Vagina (tissue), 2 donors: ENCODE data around the gene UBE2G2.

ENCODE experiments used
- CTCF ChIP-seq, 3 experiments: fragments of 450-650 bp in 2 of 3; fragments of 200-600 bp in 1 of 3; sonication (generic) in 1 of 3; IDR thresholded peaks; one replicate each; pipeline ENCODE4 v1.5.1; 2017 to 2019; ENCODE audit warnings: antibody characterized with exemption in 3 of 3, mild to moderate bottlenecking in 2 of 3, moderate library complexity in 2 of 3
- POLR2AphosphoS5 ChIP-seq, 2 donors: sonication (generic); formaldehyde crosslinking; IDR thresholded peaks; one replicate each; pipeline ENCODE4 v1.9.0; 2017; ENCODE audit warnings: antibody characterized with exemption in 2 of 2, mild to moderate bottlenecking in 2 of 2, low read depth in 1 of 2; ENCODE audit not compliant: insufficient read depth in 1 of 2

GRCh38 chr21:44828362-44829056 lies 26.9 kb upstream of the UBE2G2 start:
- TF ChIP-seq CTCF (IDR thresholded peaks at IDR 0.05) (no peak), POLR2AphosphoS5 (IDR thresholded peaks at IDR 0.05; ENCODE audit: insufficient read depth in 1 of 2, low read depth in 1 of 2) (no peak)
